Epithelial cell of proximal tubule (primary cell): ENCODE data around the gene DENND1A. TPM values are rescaled to one million over a fixed set of nuclear protein-coding genes. Genes with fewer than 3 reads are reported as not detected.

Experiments used
- DNase-seq: peaks from one replicate; pipeline ENCODE4 v3.0.0-alpha.2; 2011; ENCODE audit warnings: low read depth
- H3K4me3 ChIP-seq: 2 replicates; pipeline ENCODE4 v1.5.1; 2011; ENCODE audit warnings: low read depth, mild to moderate bottlenecking, low read length
- total RNA-seq: library from RNA; depleted of rRNA; stranded (reverse); fragments of >200 nt; gene quantifications from 2 replicates; pipeline ENCODE4 v1.2.3, GENCODE V29; 2015
- TF ChIP-seq, protein P1 (sequence below): conservative IDR thresholded peaks from 2 replicates; pipeline ENCODE4 v1.5.1; 2012; ENCODE audit warnings: low read depth, mild to moderate bottlenecking, low read length

DENND1A gene
- total RNA-seq, 1 donor from 2014 or later, result 26.6 TPM

- no peak for DNase-seq
- H3K4me3 ChIP-seq, result no peak overlapping the region
- TF ChIP-seq, protein P1, sequence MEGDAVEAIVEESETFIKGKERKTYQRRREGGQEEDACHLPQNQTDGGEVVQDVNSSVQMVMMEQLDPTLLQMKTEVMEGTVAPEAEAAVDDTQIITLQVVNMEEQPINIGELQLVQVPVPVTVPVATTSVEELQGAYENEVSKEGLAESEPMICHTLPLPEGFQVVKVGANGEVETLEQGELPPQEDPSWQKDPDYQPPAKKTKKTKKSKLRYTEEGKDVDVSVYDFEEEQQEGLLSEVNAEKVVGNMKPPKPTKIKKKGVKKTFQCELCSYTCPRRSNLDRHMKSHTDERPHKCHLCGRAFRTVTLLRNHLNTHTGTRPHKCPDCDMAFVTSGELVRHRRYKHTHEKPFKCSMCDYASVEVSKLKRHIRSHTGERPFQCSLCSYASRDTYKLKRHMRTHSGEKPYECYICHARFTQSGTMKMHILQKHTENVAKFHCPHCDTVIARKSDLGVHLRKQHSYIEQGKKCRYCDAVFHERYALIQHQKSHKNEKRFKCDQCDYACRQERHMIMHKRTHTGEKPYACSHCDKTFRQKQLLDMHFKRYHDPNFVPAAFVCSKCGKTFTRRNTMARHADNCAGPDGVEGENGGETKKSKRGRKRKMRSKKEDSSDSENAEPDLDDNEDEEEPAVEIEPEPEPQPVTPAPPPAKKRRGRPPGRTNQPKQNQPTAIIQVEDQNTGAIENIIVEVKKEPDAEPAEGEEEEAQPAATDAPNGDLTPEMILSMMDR, result no peak
Measured at GRCh38 chr9:123369296-123369695, 560.6 kb downstream of the DENND1A start.

DNA sequence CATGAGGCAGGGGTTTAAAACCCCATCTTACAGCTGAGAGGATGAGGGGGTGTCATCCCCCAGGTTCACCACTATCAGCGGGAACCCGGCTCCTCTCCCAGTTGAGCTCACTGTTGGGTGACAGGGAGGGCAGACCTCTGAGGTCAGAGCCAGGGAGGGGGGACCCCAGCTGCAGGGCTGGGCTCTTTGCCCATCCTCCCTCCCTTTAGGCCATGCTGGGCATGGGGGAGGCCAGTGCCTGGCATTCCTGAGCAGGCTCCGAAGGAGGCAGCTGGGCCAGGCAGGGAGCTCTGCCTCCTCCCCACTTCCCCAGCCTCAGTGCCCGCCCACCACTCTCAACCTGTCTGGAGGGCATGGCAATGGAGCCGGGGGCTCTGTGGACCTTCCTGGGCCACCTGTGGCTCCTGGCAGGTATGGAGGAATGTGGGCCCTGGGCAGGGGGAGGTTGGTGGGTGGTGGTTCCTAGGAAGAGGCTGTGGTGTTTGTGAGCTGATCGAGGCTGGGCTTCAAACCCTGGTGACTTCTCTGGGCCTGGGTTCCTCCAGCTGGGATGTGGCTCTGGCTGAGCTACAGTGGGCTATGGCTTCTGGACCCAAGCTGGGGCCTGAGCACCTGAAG, 561.3 kb downstream of the DENND1A start:
- no peak overlapping the region for H3K4me3 ChIP-seq
- TF ChIP-seq, protein P1, result no peak
- no peak for DNase-seq

DNA sequence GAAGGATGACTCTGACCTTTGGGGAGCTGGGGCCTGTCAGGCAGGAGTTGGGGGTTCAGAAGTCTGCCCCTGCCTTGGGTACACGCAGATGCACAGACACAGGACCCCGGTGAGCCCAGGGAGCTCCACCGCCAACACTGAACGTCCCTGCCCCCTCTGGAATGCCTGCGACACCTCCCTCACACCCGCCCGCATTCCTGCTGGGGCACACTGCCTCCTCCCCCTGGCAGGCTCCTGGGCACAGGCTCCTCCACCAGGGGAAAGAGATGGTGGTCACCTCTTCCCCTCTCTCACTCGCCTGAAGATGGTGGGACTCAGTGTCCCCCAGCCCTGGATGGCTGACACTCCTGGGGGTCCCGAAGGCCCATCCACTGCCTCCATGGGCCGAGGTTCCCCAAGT, 561.9 kb downstream of the DENND1A start:
- TF ChIP-seq, protein P1, result no peak
- no peak overlapping the region for H3K4me3 ChIP-seq
- no peak for DNase-seq

- H3K4me3 ChIP-seq, result no peak overlapping the region
- DNase-seq, result no peak
- TF ChIP-seq, protein P1, result no peak
Measured at GRCh38 chr9:123365881-123366528, 563.9 kb downstream of the DENND1A start.

DNA sequence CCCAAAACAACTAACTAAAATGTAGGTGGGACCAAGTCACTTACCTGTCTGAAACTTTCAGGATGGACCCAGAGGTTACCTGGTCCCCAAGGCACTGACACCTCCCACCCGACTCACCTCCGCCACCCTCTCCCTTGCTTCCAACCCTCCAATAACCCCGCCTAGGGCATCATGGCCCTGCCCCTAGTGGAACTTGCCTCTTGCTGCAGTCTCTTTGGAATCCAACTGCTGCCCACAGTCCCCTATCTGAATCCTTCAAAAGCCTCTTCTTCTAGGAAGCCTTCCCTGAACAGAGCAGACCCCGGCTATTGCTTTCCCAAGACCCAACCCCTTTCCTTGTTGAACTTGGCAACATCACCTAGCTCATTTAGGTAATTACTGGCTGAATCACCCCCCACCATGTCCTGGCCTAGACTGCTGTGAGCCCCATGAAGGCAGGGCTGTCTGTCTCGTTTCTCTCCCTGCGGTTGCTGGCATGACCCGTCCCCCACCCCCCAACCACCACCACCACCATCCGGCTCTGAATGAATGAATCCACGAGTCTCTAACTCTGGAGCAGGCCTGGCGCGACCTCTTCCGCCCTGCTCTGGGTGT, 564.5 kb downstream of the DENND1A start:
- DNase-seq, result no peak
- TF ChIP-seq, protein P1, result peak; percentile 45
- H3K4me3 ChIP-seq, result no peak overlapping the region

DNA sequence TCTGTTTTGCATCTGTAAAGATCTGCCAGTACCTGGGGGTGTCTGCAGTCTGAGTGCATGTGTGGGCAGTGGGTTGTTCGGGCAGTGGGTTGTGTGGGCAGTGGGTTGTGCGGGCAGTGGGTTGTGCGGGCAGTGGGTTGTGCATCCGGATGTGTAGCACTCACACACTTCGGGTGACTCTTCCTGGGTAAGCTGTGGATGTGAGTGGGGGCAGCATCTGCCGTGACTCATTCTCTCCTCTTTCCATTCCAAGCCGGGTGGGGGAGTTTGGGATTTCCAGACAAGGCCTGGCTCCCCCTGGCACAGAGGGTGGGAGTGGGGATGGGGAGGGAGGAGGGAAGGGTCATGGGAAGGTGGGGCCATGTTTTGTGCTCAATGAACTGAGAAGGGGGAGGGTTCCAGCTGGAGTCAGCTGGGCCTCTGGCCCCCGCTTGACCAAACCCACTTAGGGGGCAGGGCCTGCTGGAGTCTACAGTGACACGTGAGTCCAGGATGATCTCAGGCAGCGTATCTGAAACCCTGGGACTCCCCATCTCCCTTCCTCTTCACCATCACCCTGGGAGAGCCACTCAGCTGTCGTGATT, 565.6 kb downstream of the DENND1A start:
- TF ChIP-seq, protein P1, result no peak
- peak; percentile 47 for DNase-seq
- H3K4me3 ChIP-seq, result peak overlapping the region; percentile 6
